Spinal cord (tissue), 10 donors: ENCODE measurements around the gene LRRC26. TPM values are rescaled to one million over a fixed set of nuclear protein-coding genes. Genes with fewer than 3 reads are reported as not detected.

Source experiments
- DNase-seq, 6 donors: peaks; one replicate each; pipeline versions ENCODE4 v3.0.0 to v3.0.0-alpha.2; 2013 to 2015; ENCODE audit warnings: low spot score in 6 of 6, low read depth in 4 of 6
- H3K27ac ChIP-seq: one replicate; pipeline ENCODE4 v1.5.1; 2013; ENCODE audit warnings: low read depth, low read length, control low read depth
- H3K27me3 ChIP-seq: one replicate; pipeline ENCODE4 v1.6.1; 2013; ENCODE audit warnings: low read length; ENCODE audit not compliant: control insufficient read depth, insufficient read depth
- H3K36me3 ChIP-seq: one replicate; pipeline ENCODE4 v1.6.1; 2013; ENCODE audit warnings: low read length; ENCODE audit not compliant: control insufficient read depth, insufficient read depth
- H3K4me1 ChIP-seq: one replicate; pipeline ENCODE4 v1.6.1; 2013; ENCODE audit warnings: low read length; ENCODE audit not compliant: control insufficient read depth, insufficient read depth
- H3K4me3 ChIP-seq: one replicate; pipeline ENCODE4 v1.5.1; 2013; ENCODE audit warnings: low read depth, low read length, control low read depth
- H3K9me3 ChIP-seq: one replicate; pipeline ENCODE4 v1.6.1; 2013; ENCODE audit warnings: low read length; ENCODE audit not compliant: control insufficient read depth, insufficient read depth
- WGBS: methylation state at CpG from one replicate; pipeline ENCODE4 v1.1.5; 2013; ENCODE audit warnings: missing lambda C conversion rate; ENCODE audit not compliant: insufficient coverage; 5-methylcytosine and 5-hydroxymethylcytosine counted together
- polyA plus RNA-seq, 2 donors: library from polyadenylated mRNA; unstranded; fragments of 120-200 nt; gene quantifications; one replicate each; pipeline ENCODE4 v1.2.1, GENCODE V29; 2013; ENCODE audit not compliant: insufficient read length in 2 of 2
- total RNA-seq, 2 donors: library from RNA; depleted of rRNA in 1 of 2; stranded (reverse); fragments of 120-200 nt in 1 of 2; fragments of >200 nt in 1 of 2; gene quantifications; one replicate each; pipeline versions ENCODE4 v1.2.3 to v1.2.4, GENCODE V29; 2013 to 2014
- donor health status: healthy.

LRRC26 gene
- total and polyA plus RNA-seq, 4 donors = 0.30 to 1.9 (median 0.87) TPM

GRCh38 chr9:137170486-137171148 lies 766 bp upstream of the LRRC26 start:
- H3K4me3 ChIP-seq = no peak overlapping the region
- DNase-seq = no peak
- peaks cover 27% of the 10 kb centered on the region for H3K27me3 ChIP-seq
- H3K9me3 ChIP-seq = no peaks in the 10 kb centered on the region
- 51% methylated on average over 7 of the region's 14 CpGs for WGBS
- peaks cover 29% of the 10 kb centered on the region for H3K36me3 ChIP-seq
- peaks cover 29% of the 10 kb centered on the region for H3K4me1 ChIP-seq
- H3K27ac ChIP-seq = no peak overlapping the region

DNA sequence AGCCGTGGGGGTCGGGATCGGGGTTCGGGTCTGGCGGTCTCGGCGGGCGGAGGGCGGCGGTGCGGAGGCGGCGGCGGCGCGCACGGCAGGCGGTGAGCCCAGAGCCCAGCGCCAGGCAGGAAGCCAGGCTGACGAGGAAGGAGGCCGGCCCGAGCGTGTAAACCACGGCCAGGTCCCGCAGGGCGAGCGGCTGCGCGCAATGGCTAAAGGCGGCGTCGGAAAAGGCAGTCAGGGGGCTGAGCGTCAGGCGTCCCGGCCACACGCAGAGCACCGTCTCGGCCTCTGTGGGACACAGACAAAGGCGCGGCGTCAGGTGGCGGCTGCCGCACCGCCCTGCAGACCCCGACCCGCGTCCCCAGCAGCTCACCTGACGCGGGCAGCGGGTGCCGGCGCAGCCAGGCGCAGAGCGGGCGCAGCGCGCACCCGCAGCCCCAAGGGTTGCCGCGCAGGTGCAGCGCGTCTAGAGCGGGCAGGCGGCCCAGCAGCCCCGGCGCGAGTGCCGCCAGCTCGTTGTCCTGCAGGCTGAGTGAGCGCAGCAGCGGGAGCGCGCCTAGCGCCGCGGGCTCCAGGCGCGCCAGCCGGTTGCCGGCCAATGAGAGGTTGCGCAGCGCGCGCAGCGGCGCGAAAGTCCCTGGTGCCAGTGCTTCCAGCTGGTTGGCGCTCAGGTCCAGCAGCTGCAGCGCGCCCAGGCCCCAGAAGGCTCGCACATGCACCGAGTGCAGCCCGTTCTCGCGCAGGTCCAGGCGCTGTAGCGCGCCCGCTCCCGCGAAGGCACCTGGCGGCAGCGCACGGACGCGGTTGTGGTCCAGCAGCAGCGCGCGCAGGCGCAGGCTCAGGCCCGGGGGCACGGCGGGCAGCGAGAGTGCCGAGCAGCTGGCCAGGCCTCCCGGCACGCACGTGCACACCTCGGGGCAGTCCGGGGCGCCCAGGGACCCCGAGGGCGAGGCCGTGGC lies 671 bp downstream of the LRRC26 start:
- no peak overlapping the region for H3K27ac ChIP-seq
- H3K4me3 ChIP-seq = no peak overlapping the region
- peaks cover 39% of the 10 kb centered on the region for H3K27me3 ChIP-seq
- WGBS = under 1% methylated on average over 124 of the region's 124 CpGs
- H3K9me3 ChIP-seq = no peaks in the 10 kb centered on the region
- H3K4me1 ChIP-seq = peaks cover 25% of the 10 kb centered on the region
- peaks cover 31% of the 10 kb centered on the region for H3K36me3 ChIP-seq
- DNase-seq = peak in 4 of 6 donors; percentile 48 to 93 (median 72)

DNA sequence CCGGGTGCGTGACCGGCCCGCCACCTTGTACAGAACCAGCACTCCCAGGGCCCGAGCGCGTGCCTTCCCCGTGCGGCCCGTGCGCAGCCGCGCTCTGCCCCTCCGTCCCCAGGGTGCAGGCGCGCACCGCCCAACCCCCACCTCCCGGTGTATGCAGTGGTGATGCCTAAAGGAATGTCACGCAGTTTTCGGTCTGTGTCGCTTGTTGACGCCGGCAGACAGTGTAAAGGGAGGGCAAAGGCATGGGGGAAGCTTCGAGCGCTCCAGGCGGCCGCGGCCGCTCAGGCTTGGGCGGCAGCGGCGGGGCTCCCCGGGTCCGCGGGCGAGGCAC lies 1.3 kb downstream of the LRRC26 start:
- Histone ChIP-seq H3K27ac (no peak overlapping the region), H3K27me3 (peaks cover 45% of the 10 kb centered on the region), H3K4me3 (no peak overlapping the region), H3K36me3 (peaks cover 35% of the 10 kb centered on the region), H3K4me1 (peaks cover 25% of the 10 kb centered on the region), H3K9me3 (no peaks in the 10 kb centered on the region)
- under 1% methylated on average over 36 of the region's 36 CpGs for WGBS
- peak in 3 of 6 donors; percentile 19 to 86 (median 58) for DNase-seq

- Histone ChIP-seq H3K4me3 (no peak overlapping the region), H3K27me3 (peaks cover 51% of the 10 kb centered on the region), H3K36me3 (peaks cover 41% of the 10 kb centered on the region), H3K4me1 (peaks cover 25% of the 10 kb centered on the region), H3K9me3 (no peaks in the 10 kb centered on the region), H3K27ac (no peak overlapping the region)
- DNase-seq = peak in 3 of 6 donors; percentile 6 to 77 (median 35)
- 7% methylated on average over 55 of the region's 57 CpGs for WGBS
Measured at GRCh38 chr9:137167747-137168572, 1.9 kb downstream of the LRRC26 start.

GRCh38 chr9:137167277-137167746 lies 2.5 kb downstream of the LRRC26 start:
- no peaks in the 10 kb centered on the region for H3K9me3 ChIP-seq
- H3K4me3 ChIP-seq = no peak overlapping the region
- no peak overlapping the region for H3K27ac ChIP-seq
- peaks cover 42% of the 10 kb centered on the region for H3K36me3 ChIP-seq
- DNase-seq = peak in 1 of 6 donors; percentile 51
- H3K4me1 ChIP-seq = peaks cover 30% of the 10 kb centered on the region
- H3K27me3 ChIP-seq = peaks cover 57% of the 10 kb centered on the region
- WGBS = 23% methylated on average over 27 of the region's 44 CpGs

DNA sequence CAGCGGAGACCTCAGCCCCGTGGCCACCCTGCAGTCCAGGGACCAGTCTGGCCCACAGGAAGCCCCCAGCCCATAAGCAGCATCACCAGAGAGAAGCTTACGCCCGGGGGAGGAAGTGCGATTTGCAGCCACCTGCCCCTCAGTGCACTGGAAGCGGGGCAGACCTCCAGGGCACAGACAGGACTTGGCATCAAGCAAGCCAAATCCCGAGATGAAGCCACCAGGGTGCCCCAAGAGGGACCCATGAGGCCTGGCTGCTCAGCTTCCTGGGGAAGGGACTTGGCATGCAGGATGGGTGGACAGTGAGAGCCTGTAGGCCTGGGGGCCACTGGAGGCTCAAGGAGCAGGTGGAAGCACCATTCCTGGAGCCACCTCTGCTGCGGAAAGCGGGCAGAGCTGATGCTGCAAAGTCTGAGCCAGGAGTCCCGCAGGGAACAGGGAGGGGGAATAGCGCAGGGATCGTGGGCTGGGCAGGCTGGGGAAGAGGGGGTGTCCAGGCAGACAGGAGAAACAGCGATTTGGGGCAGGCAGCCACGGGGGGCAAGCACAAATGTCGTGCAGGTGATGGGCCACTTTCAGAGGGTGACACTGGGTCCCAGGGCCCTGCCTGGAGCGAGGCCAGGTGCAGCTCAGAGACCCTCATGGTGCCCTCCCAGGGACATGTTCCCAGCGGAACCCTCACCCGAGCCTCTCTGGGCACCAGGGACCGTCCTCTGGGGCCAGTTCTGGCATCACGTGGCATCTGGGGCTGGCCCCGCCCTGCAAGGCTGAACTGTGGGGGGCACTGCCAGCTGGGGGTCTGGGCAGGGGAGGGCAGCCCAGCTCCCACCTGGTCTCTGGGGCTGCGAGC lies 3.2 kb downstream of the LRRC26 start:
- Histone ChIP-seq H3K27ac (no peak overlapping the region), H3K36me3 (peaks cover 48% of the 10 kb centered on the region), H3K27me3 (peaks cover 62% of the 10 kb centered on the region), H3K4me3 (no peak overlapping the region), H3K9me3 (no peaks in the 10 kb centered on the region), H3K4me1 (peaks cover 30% of the 10 kb centered on the region)
- peak in 1 of 6 donors; percentile 31 for DNase-seq
- 57% methylated on average over 22 of the region's 22 CpGs for WGBS

GRCh38 chr9:137165250-137165836 lies 4.5 kb downstream of the LRRC26 start:
- H3K9me3 ChIP-seq = no peaks in the 10 kb centered on the region
- peaks cover 65% of the 10 kb centered on the region for H3K27me3 ChIP-seq
- WGBS = 81% methylated on average over 32 of the region's 32 CpGs
- peaks cover 53% of the 10 kb centered on the region for H3K36me3 ChIP-seq
- no peak overlapping the region for H3K4me3 ChIP-seq
- no peak for DNase-seq
- peaks cover 26% of the 10 kb centered on the region for H3K4me1 ChIP-seq
- no peak overlapping the region for H3K27ac ChIP-seq

DNA sequence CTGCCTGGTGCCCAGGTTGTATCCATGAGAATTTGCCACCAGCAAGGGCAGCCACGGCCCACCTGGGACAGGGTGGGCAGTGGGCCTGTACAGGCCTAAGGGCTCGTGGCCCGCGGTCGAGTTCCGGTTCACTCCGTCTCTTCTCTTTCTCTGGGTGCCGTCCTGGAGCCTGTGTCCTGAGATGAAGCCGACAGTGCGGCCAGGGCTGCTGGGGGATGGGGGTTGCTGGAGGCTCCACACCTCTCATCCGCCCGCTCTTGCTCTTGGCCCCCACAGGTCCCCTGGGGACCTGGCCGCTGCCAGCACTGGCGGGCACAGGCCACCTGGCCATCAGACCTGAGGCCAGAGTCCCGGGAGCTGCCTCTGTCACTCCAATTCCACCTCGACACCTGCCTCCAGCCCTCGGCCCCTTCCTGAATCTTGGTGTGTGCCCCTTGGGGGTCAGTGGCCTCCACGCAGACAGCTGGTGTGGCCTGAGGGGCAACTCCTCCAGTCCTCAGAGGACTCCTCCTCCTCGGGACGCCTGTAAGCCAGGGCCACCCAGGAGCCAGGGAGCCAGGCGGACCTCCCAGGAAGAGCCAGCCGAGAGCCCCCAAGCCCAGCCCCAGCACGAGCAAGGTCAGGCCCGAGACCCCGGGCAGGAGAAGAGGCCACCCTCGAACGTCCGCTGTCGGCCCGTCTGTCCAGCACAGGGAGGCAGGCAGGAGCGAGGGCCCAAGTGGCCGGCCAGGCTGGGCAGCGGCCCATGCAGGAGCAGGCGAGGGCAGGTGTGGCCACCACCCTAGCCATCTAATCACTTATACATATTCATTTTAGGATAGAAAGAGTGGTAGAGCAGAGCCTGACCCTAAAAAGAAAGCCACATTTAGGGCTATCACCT lies 5.2 kb downstream of the LRRC26 start:
- no peak overlapping the region for H3K4me3 ChIP-seq
- 68% methylated on average over 22 of the region's 34 CpGs for WGBS
- peaks cover 20% of the 10 kb centered on the region for H3K4me1 ChIP-seq
- peaks cover 68% of the 10 kb centered on the region for H3K27me3 ChIP-seq
- no peak for DNase-seq
- no peaks in the 10 kb centered on the region for H3K9me3 ChIP-seq
- no peak overlapping the region for H3K27ac ChIP-seq
- peaks cover 60% of the 10 kb centered on the region for H3K36me3 ChIP-seq
